Measurements from ENCODE around the gene CCL1. TPM values are rescaled to one million over a fixed set of nuclear protein-coding genes. Genes with fewer than 3 reads are reported as not detected.
A peak's percentile ranks its signal among the peaks of the same experiment; 100 is the strongest.

CCL1 gene
- total and polyA plus RNA-seq, 10 of the 15 experiments (the other 5 are each of a cell fraction or from before 2014, with no cell fraction given), result 0.14 to 1.8 (median 0.40) TPM; not detected in 3

DNA sequence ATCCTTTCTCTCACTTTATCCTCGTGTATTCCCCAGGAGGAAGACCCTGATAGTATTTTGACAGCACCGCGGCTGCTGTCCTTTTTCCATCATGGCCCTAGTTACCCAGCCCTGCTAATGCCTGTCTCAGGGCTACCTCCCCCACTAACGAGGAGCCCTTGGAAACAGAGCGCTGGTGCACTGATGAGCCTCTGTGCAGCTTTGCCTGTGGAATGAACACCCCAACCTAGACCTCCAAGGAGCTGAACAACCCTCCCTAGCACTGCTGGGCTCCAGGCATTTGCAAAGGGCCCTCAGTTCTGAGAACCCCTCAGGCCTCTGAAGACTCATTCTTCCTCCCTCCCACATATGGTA lies 23.3 kb upstream of the CCL1 start (continued):
- TF ChIP-seq, protein P1, sequence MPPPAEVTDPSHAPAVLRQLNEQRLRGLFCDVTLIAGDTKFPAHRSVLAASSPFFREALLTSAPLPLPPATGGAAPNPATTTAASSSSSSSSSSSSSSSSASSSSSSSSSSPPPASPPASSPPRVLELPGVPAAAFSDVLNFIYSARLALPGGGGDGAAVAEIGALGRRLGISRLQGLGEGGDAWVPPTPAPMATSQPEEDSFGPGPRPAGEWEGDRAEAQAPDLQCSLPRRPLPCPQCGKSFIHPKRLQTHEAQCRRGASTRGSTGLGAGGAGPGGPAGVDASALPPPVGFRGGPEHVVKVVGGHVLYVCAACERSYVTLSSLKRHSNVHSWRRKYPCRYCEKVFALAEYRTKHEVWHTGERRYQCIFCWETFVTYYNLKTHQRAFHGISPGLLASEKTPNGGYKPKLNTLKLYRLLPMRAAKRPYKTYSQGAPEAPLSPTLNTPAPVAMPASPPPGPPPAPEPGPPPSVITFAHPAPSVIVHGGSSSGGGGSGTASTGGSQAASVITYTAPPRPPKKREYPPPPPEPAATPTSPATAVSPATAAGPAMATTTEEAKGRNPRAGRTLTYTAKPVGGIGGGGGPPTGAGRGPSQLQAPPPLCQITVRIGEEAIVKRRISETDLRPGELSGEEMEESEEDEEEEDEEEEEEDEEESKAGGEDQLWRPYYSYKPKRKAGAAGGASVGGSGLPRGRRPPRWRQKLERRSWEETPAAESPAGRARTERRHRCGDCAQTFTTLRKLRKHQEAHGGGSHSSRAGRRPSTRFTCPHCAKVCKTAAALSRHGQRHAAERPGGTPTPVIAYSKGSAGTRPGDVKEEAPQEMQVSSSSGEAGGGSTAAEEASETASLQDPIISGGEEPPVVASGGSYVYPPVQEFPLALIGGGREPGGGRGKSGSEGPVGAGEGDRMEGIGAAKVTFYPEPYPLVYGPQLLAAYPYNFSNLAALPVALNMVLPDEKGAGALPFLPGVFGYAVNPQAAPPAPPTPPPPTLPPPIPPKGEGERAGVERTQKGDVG (CRISPR knock-in tag; IDR thresholded peaks at IDR 0.05), result no peak
- TF ChIP-seq, protein P2, sequence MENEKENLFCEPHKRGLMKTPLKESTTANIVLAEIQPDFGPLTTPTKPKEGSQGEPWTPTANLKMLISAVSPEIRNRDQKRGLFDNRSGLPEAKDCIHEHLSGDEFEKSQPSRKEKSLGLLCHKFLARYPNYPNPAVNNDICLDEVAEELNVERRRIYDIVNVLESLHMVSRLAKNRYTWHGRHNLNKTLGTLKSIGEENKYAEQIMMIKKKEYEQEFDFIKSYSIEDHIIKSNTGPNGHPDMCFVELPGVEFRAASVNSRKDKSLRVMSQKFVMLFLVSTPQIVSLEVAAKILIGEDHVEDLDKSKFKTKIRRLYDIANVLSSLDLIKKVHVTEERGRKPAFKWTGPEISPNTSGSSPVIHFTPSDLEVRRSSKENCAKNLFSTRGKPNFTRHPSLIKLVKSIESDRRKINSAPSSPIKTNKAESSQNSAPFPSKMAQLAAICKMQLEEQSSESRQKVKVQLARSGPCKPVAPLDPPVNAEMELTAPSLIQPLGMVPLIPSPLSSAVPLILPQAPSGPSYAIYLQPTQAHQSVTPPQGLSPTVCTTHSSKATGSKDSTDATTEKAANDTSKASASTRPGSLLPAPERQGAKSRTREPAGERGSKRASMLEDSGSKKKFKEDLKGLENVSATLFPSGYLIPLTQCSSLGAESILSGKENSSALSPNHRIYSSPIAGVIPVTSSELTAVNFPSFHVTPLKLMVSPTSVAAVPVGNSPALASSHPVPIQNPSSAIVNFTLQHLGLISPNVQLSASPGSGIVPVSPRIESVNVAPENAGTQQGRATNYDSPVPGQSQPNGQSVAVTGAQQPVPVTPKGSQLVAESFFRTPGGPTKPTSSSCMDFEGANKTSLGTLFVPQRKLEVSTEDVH (IDR thresholded peaks at IDR 0.05; ENCODE audit: low read depth, partially characterized antibody), result no peak
- TF ChIP-seq EED (IDR thresholded peaks at IDR 0.05; ENCODE audit: low read depth), result no peak

DNA sequence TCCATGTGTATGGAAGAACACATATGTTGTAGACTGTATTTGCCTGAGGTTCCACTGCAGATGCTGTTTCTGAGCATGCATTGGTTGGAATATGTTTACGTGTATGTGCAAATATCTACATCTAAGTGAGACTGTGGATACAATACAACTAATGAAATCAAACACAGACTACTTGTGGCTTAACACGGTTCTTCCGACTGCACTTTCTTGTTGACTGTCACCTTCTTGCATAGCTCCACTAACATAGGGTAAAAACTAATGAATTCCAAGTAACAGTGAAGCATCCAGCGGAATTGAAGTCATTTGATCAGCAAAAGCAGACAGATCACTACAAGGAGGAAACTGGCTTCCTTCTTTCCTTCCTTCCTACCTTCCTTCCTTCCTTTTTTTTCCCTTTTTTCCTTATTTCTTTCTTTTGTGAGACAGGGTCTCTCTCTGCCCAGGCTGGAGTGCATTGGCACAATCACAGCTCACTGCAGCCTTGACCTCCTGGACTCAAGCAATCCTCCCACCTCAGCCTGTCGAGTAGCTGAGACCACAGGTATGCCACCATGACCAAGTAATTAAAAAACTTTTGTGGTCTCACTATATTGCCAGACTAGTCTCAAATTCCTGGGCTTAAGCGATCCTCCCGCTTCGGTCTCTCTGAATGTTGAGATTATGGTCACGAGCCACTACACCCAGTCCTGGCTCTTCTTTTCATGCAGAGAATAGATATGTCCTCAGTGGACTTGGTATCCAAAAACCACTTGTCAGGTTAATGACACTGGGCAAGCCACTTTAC lies 22.0 kb upstream of the CCL1 start:
- in situ Hi-C loops (cut with MboI) (no loop called here), intact Hi-C loops (cut with micrococcal nuclease; ENCODE audit: unreplicated experiment) (no loop called here)
- DNase-seq (ENCODE audit: low read depth, low spot score) (no peak), FAIRE-seq (peak; percentile 61), ATAC-seq (no peak)
- no peak overlapping the region for H2AFZ ChIP-seq (ENCODE audit: control insufficient read depth, low read depth, low read length)
- no peak overlapping the region for H3K9ac ChIP-seq (ENCODE audit: control insufficient read depth, insufficient read depth, low read length)
- peaks cover 16% of the 10 kb centered on the region for H3K4me1 ChIP-seq (ENCODE audit: control insufficient read depth, insufficient read depth, low read length)
- ChIA-PET POLR2A (no interaction called here), RAD21 (ENCODE audit: unreplicated experiment) (interaction anchor here (0.6 to 1.9 kb wide), 3 partner anchors 14 to 23 kb away, joined by 3 to 6 read pairs (median 4); partner anchors contain the start of gene CCL1), CTCF (interaction anchor here (1.2 to 3.5 kb wide), 8 partner anchors 8 to 213 kb away, joined by 3 to 40 read pairs (median 6); partner anchors contain the start of gene CCL1), SMC1A (ENCODE audit: uncharacterized antibody, unreplicated experiment) (interaction anchor here (1.3 to 3.6 kb wide), 6 partner anchors 8 to 24 kb away, joined by 5 to 20 read pairs (median 6); no protein-coding TSS in a partner anchor)
- no peak overlapping the region for H3K27ac ChIP-seq (ENCODE audit: control insufficient read depth, insufficient read depth)
- no peaks in the 10 kb centered on the region for H3K79me2 ChIP-seq (ENCODE audit: control insufficient read depth, insufficient read depth, low read length)
- H3K36me3 ChIP-seq (ENCODE audit: control insufficient read depth in 2 of 2, insufficient read depth in 2 of 2, low read length in 1 of 2), result no peaks in the 10 kb centered on the region
- H3K4me3 ChIP-seq, result no peak overlapping the region
- H3K9me3 ChIP-seq (replicated peaks; ENCODE audit: control insufficient read depth, insufficient read depth, low read length), result no peaks in the 10 kb centered on the region; the same call in 2 of the 3 replicates
- H3K4me2 ChIP-seq (ENCODE audit: control insufficient read depth, insufficient read depth), result no peak overlapping the region
- 45% methylated on average over 9 of the region's 9 CpGs for WGBS (ENCODE audit: insufficient coverage, insufficient replicate concordance, low lambda C conversion rate, missing lambda C conversion rate)
- TF ChIP-seq, protein P3, sequence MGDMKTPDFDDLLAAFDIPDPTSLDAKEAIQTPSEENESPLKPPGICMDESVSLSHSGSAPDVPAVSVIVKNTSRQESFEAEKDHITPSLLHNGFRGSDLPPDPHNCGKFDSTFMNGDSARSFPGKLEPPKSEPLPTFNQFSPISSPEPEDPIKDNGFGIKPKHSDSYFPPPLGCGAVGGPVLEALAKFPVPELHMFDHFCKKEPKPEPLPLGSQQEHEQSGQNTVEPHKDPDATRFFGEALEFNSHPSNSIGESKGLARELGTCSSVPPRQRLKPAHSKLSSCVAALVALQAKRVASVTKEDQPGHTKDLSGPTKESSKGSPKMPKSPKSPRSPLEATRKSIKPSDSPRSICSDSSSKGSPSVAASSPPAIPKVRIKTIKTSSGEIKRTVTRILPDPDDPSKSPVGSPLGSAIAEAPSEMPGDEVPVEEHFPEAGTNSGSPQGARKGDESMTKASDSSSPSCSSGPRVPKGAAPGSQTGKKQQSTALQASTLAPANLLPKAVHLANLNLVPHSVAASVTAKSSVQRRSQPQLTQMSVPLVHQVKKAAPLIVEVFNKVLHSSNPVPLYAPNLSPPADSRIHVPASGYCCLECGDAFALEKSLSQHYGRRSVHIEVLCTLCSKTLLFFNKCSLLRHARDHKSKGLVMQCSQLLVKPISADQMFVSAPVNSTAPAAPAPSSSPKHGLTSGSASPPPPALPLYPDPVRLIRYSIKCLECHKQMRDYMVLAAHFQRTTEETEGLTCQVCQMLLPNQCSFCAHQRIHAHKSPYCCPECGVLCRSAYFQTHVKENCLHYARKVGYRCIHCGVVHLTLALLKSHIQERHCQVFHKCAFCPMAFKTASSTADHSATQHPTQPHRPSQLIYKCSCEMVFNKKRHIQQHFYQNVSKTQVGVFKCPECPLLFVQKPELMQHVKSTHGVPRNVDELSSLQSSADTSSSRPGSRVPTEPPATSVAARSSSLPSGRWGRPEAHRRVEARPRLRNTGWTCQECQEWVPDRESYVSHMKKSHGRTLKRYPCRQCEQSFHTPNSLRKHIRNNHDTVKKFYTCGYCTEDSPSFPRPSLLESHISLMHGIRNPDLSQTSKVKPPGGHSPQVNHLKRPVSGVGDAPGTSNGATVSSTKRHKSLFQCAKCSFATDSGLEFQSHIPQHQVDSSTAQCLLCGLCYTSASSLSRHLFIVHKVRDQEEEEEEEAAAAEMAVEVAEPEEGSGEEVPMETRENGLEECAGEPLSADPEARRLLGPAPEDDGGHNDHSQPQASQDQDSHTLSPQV (IDR thresholded peaks at IDR 0.05), result no peak
- TF ChIP-seq PAX5 (IDR thresholded peaks at IDR 0.05; ENCODE audit: borderline replicate concordance, low read depth, low read length), result no peak
- no peaks in the 10 kb centered on the region for H3K27me3 ChIP-seq (replicated peaks in 1 of 2; ENCODE audit: control insufficient read depth in 2 of 2, insufficient read depth in 2 of 2, low read length in 1 of 2)
- H4K20me1 ChIP-seq (ENCODE audit: control insufficient read depth, insufficient read depth), result no peaks in the 10 kb centered on the region; the same call in 1 of the 2 replicates
- BruUV-seq (replicated peaks), result no TSS peak

All from GM12878 (cell line).